NCI-H187 treated with DMSO at 0.1 percent for 48 hours (cell line): ENCODE results near the gene VAMP2.

Source experiments
- DNase-seq: peaks from one replicate; lab custom pipeline; 2025; lab: John Stamatoyannopoulos, UW

Gene VAMP2

GRCh38 chr17:8155231-8155995 lies 7.3 kb downstream of the VAMP2 start:
- DNase-seq = no peak

- no peak for DNase-seq
These were observed 8.1 kb downstream of the VAMP2 start for GRCh38 chr17:8154608-8155155.

DNA sequence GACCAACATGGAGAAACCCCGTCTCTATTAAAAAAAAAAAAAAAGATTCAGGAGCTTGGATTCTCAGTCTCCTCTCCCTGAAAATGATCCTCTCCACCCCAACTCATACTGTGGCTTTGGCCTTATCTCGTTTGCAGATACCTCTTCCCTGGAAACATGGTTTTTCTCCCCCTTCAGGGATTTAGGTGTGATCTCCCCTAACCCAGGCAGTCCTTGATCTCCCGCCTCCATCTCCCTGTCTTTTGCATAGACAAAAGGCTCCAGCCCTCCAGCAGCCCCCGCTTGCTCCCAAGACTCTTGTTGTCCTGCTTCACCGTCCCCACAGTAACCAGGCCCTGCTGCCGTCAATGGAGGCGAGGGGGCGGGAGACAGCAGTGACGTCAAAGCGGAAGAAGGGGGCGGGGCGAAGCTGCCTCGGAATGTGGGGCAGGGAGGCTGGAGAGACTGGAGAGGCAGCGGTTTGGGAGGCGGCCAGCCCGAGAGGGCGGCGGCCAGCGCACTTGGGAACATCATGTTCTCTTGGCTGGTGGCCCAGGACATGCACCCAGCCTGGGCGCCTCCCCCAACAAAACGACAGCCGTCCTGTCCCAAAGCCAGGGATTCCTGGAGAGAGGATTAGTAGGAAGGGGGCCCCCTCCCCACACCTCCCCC lies 8.7 kb downstream of the VAMP2 start:
- DNase-seq = no peak

DNA sequence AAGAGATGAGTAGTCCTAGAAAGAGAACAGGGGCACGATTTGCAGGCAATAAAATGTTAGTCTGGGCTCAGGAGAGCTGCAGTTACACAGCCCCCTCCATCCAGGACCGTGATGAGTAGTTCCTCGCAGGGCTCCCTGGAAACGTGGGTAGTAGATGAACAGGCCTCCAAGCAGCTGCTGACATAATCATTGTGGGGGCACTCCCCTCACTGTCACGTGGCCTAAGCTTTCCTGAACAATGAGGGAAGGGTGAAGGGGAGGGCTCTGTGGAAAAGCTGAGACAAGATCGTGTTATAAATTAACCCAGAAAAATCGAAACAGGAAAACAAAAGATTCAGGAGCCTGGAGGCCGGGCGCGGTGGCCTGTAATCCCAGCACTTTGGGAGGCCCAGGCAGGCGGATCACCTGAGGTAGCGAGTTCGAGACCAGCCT lies 9.2 kb downstream of the VAMP2 start:
- DNase-seq = no peak

DNA sequence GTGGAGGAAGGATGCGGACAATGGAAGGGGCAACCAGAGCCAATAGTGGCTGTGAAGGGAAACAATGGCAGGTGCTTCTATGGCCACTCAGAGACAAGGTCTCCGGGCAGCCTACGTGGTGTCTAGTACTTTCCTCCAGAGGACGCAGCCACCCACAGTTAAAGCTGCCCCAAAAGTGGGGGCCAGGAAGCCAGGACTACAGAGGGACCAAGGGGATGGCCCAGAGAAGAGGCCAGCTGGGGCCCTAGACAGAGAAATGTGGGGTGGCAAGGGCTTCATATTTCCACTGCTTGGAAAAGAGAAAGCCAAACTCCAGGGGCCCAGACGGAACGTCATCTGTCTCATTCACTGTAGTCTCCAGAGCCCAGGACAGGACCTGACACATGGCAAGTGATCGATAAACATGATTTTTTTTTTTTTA lies 9.7 kb downstream of the VAMP2 start:
- no peak for DNase-seq

DNA sequence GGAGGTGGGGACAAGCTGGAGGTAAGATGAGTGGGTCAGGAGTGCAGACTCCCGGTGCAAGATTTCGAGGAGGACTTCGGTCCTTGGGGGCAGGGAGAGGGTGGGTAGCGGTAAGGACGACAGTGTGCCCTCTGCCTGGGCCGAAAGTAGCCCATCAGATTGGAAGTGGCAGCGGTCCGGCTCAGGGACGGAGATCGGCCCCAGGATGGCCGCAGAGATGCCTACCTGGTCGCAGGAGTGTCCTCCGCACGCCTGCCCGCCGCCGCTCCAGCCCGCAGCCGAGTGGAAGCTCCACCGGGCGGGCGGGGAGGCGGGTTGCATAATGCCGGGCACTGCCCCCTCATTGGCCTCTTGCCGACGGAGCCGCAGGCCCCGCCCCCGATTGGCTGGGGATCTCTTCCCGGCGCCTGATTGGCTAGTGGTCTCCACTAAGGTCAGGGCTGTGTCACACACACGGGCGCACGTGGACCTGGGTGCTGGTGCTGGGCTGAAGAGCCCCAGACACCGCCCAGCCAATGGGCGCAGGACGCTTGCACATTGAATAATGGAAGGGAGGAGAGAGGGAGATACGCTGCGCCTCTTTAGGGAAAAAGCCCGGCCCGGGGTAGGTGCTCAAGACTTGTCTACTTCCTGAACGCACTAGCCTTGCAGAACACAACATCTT lies 10.5 kb downstream of the VAMP2 start, which contains the start of gene PER1:
TSS of gene PER1 (minus strand) at position 293 of the 664 bp plus-strand sequence. CDS start 1,698 bp downstream, outside the sequence.
- DNase-seq = peak; percentile 40

GRCh38 chr17:8151641-8152111 lies 11.1 kb downstream of the VAMP2 start:
- no peak for DNase-seq

DNA sequence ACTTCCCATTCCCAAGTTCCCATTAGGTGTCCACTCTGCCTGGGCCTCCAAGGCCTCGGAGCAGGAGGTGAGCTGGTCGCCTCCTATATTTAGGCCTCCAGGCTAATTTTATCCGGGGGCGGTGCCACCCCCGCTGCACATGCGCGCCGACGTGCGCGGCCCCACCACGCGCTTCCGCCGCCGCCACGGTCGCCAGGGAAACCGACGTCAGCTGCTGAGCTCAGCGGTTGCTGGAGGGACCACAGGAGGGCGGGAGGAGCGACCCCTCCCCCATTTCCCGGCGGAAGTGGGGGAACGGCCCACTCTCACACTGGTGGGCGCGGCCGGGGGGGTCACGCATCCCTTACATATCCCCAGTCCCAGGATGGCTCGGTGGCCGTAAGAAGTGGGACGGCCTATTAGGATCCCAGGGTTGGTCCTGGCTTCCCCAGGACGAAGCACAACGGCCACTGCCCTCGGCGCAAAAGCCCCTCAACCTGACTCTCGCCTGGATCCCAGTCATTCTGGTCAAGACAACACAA lies 11.6 kb downstream of the VAMP2 start:
- no peak for DNase-seq

- no peak for DNase-seq
These were observed 12.3 kb downstream of the VAMP2 start for GRCh38 chr17:8150194-8151119.

DNA sequence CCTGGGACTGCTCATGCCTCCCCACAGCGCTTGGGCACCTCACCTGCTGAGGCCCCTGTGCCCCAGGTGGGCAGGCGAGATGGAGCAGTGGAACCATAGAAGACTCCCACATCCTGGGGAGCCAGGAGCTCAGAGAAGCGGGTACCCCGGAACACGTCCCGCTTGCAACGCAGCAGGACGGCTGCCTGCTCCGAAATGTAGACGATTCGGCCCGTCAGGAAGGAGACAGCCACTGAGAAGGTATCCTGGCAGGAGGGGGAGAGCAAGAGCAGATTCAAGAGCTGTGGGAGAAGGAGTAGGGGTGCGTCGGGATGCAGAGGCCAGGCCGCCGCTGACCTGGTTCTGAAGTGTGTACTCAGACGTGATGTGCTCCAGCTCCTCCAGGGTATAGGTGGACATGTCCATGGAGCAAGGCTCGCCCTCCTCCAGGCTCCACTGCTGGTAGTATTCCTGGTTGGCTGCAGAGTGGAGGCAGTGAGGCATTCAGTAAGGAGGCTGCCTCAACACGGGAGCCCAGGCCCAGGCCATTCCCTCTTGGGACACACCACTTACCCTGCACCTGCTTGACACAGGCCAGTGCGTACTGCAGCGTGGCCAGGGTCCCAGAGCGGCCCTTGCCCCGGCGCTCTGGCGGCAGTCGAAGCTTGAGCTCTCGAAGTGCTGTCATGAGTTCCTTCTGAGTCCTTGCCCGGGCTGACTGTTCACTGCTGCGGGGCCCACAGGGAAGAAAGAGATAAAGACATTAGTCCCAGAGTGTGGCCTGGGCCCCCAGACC lies 13.1 kb downstream of the VAMP2 start:
- no peak for DNase-seq

- DNase-seq = no peak
These were observed 14.2 kb downstream of the VAMP2 start for GRCh38 chr17:8148560-8148959.

DNA sequence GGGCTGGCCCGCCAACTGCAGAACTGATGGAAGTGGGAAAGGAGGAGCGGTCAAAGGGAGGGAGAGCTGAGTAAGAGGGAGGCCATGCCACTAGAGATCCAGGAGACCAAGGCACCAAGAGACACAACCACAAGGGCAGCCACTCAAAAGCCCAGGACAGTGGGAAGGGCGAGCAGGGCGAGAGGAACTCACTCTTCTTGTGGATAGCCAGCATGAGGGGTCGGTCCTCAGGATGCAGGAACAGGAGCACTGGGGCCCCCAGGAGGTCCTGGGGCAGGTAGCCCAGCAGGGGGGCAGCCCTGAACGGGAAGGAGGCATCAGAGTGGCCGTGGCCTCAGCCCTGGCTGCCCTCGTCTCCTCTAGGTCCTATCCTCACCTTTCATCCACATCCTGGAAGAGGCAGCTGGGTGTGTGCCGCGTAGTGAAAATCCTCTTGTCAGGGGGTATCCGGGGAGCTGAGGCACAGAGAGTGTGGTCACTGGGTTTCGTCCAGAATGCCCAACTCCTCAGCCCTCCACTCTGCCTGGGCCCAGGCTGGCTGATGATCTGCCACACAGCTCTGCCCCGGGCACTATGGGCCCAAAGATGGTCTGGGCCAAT lies 14.8 kb downstream of the VAMP2 start:
- no peak for DNase-seq

- no peak for DNase-seq
These were observed 15.5 kb downstream of the VAMP2 start for GRCh38 chr17:8147141-8147804.

DNA sequence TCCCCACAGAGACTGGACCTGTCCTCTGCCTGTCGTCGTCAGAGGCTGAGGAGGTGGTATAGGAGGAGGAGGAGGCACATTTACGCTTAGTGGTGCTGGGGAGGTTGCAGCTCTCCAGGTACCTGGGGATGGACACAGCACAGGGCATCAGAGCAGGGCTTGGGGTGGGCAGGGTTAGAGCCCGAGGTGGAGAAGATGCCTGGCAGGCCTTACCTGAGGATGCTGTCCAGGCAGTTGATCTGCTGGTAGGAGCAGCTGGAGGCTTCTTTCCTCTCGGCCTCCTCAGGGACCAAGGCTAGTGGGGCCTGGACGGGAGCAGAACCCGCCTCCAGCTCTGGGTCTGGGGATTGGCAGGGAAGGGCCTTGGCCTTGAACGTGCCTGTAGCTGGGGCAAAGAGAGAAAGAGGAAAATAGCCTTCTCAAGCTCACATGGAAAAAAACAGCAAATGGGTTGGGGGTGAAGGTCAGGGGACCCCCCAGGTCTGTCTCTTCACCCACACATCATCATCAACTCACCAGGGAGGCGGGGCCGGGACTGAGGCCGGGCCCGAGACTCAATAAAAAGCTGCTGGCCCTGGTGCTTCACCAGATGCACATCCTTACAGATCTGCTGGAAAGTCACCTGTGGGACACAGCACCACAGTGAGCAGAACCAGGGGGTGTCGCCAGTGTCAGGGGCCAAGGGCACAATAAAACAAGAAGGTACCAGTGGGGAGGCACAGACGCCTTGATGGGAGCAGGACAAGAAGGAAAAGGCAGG lies 16.2 kb downstream of the VAMP2 start:
- DNase-seq = no peak

DNA sequence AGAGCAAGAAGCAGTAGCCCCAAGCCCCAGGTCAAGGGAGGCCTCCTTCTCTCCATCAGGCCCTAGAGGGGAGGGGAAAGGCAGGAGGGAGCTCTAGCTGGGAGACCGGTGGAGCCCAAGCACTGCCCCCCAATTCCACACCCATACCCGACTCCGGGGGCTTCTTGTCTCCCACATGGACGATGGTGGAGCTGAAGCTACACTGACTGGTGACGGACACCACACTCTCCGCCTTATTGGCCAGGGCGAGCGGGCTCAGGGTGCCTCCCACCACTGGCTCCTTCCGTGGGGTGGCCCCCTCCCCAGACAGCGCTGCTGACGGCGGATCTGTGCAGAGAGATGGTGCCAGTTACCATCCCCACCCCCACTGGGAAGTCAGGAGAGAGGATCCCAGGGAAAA lies 16.9 kb downstream of the VAMP2 start:
- no peak for DNase-seq

DNA sequence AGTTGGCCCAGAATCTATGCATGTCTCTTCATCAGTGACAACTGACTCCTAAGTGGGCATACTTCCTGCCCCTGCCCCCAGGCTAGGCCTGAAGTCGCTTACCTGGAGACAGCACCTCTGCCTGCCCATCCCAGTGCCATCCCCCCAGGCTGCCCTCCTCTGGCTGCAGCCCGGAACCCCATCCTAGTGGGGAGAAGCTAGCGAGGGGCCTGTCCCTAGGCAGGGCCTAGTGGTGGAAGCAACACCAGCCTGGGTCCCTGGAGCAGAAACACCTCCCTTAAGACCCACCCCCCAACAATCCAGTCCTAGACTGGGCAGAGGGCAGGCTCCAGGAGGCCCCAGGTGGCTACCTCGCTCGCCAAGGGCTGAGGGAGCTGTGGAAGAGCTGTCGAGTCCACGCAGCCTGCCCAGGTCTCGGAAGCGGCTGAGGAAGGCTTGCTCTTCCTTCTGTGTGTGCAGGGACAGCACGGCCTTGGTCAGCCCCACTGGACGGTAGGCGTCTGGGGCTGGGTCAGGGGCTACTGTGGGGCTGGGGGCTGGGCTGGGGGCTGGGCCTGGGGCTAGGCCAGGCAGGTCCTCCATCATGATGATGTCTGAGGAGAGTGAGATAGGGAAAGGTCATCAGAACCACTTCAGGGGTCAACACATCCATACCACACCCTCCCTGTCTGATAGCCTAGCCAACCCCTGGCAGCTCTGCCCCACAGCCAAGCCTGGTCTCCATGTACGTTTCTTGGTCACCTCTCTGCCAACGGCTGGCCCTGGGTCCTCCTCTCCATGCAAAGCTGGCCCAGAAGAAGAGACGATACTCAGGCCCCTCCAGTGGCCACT lies 18.1 kb downstream of the VAMP2 start:
- no peak for DNase-seq

GRCh38 chr17:8143581-8144400 lies 19.0 kb downstream of the VAMP2 start:
- no peak for DNase-seq
